ENCODE results near the gene GP1BA.

GP1BA gene

DNA sequence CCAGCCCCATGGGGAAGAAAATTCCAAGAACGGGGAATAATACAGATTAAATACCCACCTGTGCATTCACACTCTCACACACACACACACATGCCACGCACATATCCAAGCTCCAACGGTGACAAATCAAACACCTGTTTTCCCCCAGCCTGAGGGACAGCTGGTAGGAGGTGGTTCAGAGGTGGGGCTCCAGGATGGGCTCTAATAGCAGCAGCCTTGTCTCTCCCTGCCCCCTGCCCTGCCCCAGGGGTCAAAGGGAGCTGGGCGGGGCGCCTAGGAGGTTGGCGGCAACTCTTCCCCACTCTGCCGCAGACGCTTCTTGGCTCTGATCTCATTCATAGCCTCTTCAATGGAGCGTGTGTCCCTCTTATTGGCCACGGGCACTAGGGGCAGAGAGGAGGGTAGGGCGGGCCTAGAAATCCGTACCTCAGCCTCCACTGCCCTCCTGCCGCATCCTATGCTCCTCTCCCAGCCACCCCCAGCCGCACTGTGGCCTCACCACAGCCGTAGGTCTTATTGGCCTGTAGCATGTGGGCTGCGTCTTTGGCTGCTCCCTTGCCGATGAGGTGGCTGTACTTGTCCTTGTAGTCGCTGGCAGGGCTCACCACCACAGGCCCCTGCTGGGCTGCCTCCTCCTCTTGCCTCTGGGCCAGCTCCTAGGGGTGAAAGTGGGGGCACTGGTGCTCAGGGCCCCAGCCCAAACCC is 27.3 kb downstream of the GP1BA start:
- H3K4me3 ChIP-seq (ENCODE audit: low read length) = no peak overlapping the region
- DNase-seq (ENCODE audit: low read depth) = no peak
- no peak overlapping the region for H3K9ac ChIP-seq (ENCODE audit: low read length)
- peaks cover 22% of the 10 kb centered on the region for H3K36me3 ChIP-seq (ENCODE audit: control insufficient read depth, insufficient read depth, low read length, severe bottlenecking)
- H3K4me1 ChIP-seq (ENCODE audit: control insufficient read depth, insufficient read depth, low read length) = no peaks in the 10 kb centered on the region
- no peaks in the 10 kb centered on the region for H3K9me3 ChIP-seq (ENCODE audit: control insufficient read depth, low read length)
- no peaks in the 10 kb centered on the region for H3K27me3 ChIP-seq (replicated peaks; ENCODE audit: control insufficient read depth, insufficient read depth, low read length)

DNA sequence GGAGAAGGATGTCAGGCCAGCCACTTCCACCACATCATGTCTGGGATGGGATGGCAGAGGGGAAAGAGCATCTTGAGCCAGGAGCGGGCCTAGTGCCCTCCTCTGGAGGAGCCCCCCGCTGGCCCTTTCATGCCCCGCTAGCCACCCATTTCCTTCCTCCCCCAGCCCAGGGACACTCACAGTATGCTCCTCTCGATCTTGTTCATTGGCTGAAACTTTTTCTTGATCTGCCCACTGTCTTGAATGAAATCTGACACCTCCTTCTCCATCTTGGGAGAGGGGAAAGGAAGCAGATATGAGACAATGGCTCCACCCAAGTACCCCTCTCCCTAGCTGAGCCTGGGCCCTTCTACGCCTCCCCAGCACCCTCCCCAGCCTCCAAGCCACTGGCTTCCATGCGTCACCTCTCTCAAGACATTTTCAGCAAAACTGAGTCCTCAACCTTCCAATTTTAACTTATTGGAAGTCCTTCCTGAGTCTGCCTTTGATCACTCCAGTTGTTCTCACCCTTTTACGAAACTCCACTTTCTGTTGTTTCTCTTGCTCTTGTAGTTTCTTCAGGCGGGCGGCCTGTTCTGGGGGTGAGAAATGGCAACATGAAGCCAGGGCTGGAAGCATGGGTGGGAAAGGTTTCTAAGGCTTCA is 28.3 kb downstream of the GP1BA start:
- DNase-seq (ENCODE audit: low read depth) = no peak
- Histone ChIP-seq H3K9ac (ENCODE audit: low read length) (no peak overlapping the region), H3K9me3 (ENCODE audit: control insufficient read depth, low read length) (no peaks in the 10 kb centered on the region), H3K4me1 (ENCODE audit: control insufficient read depth, insufficient read depth, low read length) (no peaks in the 10 kb centered on the region), H3K27me3 (replicated peaks; ENCODE audit: control insufficient read depth, insufficient read depth, low read length) (no peaks in the 10 kb centered on the region), H3K4me3 (ENCODE audit: low read length) (no peak overlapping the region), H3K36me3 (ENCODE audit: control insufficient read depth, insufficient read depth, low read length, severe bottlenecking) (peaks cover 23% of the 10 kb centered on the region)

- no peak overlapping the region for H3K9ac ChIP-seq (ENCODE audit: low read length)
These were observed 33.4 kb downstream of the GP1BA start for GRCh38 chr17:4965311-4965986.

DNA sequence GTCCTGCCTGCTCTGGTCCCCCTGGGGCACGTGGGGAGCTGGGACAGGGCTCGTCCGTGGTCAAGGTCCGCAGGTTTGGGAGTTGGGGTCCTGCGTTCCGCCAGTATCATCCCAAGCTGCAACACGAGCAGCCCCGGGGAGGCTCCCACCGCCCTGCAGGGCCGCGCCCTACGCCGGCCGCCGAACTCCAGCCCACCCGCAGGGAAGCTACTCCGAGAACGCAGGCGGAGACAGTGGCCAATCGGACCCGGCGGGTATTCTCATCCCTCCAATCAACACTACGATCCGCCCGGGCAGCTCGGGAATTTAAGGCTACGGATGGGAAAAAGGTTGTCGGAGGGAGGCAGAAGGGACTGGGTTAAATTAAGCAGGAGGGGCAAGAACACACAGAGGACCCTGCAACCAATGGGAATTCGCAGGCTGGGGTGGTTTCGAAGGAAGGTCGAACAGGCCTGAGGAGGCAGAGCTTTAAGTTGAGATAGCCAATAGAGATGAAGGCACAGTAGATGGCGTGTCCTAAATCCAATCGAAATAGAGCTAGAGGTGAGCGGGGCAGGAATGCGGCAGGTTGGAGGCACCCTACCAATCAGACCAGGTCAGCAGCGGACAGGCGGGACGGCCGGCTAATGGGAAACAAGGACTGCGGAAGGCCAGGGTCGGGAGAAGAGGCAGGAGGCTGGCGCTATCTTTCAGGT is 34.9 kb downstream of the GP1BA start:
- Histone ChIP-seq H3K36me3 (ENCODE audit: control insufficient read depth, insufficient read depth, low read length, severe bottlenecking) (peaks cover 15% of the 10 kb centered on the region), H3K4me3 (ENCODE audit: low read length) (peak overlapping the region; percentile 89), H3K9me3 (ENCODE audit: control insufficient read depth, low read length) (no peaks in the 10 kb centered on the region), H3K4me1 (ENCODE audit: control insufficient read depth, insufficient read depth, low read length) (peaks cover 38% of the 10 kb centered on the region), H3K27me3 (replicated peaks; ENCODE audit: control insufficient read depth, insufficient read depth, low read length) (no peaks in the 10 kb centered on the region), H3K9ac (ENCODE audit: low read length) (peak overlapping the region; percentile 100)
- peak; percentile 99 for DNase-seq (ENCODE audit: low read depth)

More at GRCh38 chr17:4965311-4965986, 33.4 kb downstream of the GP1BA start:
- DNase-seq (ENCODE audit: low read depth) = no peak
- Histone ChIP-seq H3K4me3 (ENCODE audit: low read length) (no peak overlapping the region), H3K27me3 (replicated peaks; ENCODE audit: control insufficient read depth, insufficient read depth, low read length) (no peaks in the 10 kb centered on the region), H3K9me3 (ENCODE audit: control insufficient read depth, low read length) (no peaks in the 10 kb centered on the region), H3K4me1 (ENCODE audit: control insufficient read depth, insufficient read depth, low read length) (peaks cover 31% of the 10 kb centered on the region), H3K36me3 (ENCODE audit: control insufficient read depth, insufficient read depth, low read length, severe bottlenecking) (peaks cover 11% of the 10 kb centered on the region)

DNA sequence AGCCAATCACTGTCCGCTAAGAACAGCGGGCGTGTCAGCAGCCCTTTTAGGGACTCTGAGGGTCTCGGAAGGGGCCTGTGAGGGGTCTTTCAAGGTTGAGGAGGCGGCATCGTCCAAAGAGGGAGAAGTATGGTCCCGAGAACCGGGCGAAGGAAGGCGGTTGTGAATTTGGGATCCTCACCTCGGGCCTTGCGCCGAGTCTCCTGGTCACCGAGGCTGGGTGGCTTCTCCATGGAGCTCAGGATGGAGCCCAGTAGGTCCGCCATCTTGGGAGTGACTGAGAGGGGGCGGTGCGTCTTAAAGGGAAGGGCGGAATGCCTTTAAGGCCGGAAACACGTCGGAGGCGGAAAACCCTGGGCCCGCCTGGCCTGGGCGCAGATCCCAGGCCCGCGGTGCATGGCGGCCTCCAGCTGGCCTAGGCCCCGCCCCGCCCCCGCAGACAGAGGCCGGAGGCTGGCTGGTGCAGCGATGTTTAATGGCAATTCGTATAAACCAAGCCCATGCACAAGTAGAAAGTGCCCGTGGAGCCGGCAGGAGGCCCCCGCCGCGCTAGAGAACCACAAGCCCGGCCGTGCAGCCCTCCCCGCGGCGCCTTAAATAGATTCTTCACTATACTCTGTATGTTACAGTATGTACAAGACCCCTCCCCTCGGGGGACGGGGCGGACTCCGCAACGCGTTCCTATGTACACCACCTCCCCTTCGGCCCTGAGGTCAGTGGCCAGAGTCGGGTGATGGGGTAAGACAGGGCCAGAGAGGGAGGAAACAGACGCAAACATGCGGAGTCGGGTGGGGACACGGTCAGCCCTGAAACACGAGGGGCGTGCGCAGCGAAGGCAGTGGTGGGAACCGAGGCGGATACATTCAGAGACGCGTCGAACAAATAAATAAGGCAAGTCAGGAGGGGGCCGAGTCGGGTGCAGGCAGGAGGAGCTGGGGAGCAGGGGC is 35.7 kb downstream of the GP1BA start, which contains the start of gene SPAG7:
SPAG7 (minus strand) TSS at position 279 of the 947 bp plus-strand sequence; CDS start at position 266, 13 bp downstream.
- peaks cover 23% of the 10 kb centered on the region for H3K36me3 ChIP-seq (ENCODE audit: control insufficient read depth, insufficient read depth, low read length, severe bottlenecking)
- no peaks in the 10 kb centered on the region for H3K27me3 ChIP-seq (replicated peaks; ENCODE audit: control insufficient read depth, insufficient read depth, low read length)
- peak; percentile 98 for DNase-seq (ENCODE audit: low read depth)
- peak within 1 kb of the TSS; percentile 89 for H3K4me3 ChIP-seq (ENCODE audit: low read length)
- H3K4me1 ChIP-seq (ENCODE audit: control insufficient read depth, insufficient read depth, low read length) = peaks cover 38% of the 10 kb centered on the region
- H3K9ac ChIP-seq (ENCODE audit: low read length) = peak within 1 kb of the TSS; percentile 100
- no peaks in the 10 kb centered on the region for H3K9me3 ChIP-seq (ENCODE audit: control insufficient read depth, low read length)

DNA sequence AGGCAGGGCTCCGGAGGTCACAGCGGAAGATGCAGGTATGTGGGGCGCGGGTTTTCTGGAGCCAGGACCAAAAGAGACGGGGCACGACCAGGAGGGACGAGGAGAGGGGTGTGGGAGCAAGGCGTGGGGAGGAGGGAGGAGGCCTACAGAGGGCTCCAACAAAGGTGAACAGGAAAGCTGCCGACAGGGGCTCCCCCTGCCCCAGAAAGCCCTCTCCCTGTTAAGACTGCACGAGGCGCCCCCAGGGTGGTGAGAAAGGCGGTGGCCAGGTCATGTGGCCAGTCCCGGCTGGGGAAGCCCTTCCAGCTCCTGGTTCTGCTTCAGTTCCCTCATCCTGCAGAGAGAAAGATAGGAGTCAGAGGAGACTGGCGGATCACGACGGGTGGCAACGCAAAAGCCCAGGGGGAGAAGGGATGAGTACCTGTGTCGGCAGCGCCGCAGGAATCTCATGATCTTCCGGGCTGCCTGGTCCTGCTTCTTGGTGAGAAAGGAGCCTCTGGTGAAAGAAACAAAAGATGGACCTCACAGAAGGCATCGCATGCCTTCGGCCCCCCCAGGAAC is 36.5 kb downstream of the GP1BA start:
- DNase-seq (ENCODE audit: low read depth) = peak; percentile 59
- peaks cover 38% of the 10 kb centered on the region for H3K4me1 ChIP-seq (ENCODE audit: control insufficient read depth, insufficient read depth, low read length)
- H3K36me3 ChIP-seq (ENCODE audit: control insufficient read depth, insufficient read depth, low read length, severe bottlenecking) = peaks cover 27% of the 10 kb centered on the region
- peak overlapping the region; percentile 89 for H3K4me3 ChIP-seq (ENCODE audit: low read length)
- no peaks in the 10 kb centered on the region for H3K9me3 ChIP-seq (ENCODE audit: control insufficient read depth, low read length)
- peak overlapping the region; percentile 100 for H3K9ac ChIP-seq (ENCODE audit: low read length)
- H3K27me3 ChIP-seq (replicated peaks; ENCODE audit: control insufficient read depth, insufficient read depth, low read length) = no peaks in the 10 kb centered on the region

GRCh38 chr17:4969047-4969550 is 37.0 kb downstream of the GP1BA start:
- Histone ChIP-seq H3K9me3 (ENCODE audit: control insufficient read depth, low read length) (no peaks in the 10 kb centered on the region), H3K36me3 (ENCODE audit: control insufficient read depth, insufficient read depth, low read length, severe bottlenecking) (peaks cover 33% of the 10 kb centered on the region), H3K4me1 (ENCODE audit: control insufficient read depth, insufficient read depth, low read length) (peaks cover 38% of the 10 kb centered on the region), H3K4me3 (ENCODE audit: low read length) (peak overlapping the region; percentile 89), H3K9ac (ENCODE audit: low read length) (peak overlapping the region; percentile 100), H3K27me3 (replicated peaks; ENCODE audit: control insufficient read depth, insufficient read depth, low read length) (no peaks in the 10 kb centered on the region)
- DNase-seq (ENCODE audit: low read depth) = peak; percentile 96

DNA sequence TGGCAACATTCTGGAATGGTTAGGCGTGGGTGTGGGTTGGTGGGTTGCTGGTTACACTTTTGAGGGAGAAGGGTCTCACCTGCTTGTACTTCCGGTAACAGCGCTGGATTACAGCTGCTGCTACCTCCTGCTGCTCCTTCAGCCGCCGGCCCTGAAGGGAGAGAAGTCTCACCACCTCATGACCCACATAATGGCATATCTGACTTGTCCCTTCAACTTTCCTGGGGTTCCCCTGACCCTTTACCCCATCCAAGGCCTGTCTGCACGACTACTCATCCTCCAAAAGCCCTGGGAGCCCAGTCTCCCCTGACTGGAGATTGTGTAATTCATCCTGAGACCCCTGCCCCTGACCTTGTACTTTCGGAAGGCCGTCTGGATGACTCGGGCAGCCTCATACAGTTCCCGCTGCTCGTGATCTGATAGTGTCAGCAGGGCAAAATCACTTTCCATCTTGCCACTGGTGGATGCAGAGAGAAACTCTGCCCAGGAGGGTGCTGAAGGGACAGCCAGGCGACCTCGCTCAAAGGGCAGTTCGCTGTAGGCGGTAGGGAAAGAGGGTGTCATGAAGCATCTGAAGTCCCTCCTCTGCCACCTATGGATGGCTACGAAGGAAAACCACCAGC is 37.6 kb downstream of the GP1BA start:
- H3K9me3 ChIP-seq (ENCODE audit: control insufficient read depth, low read length) = no peaks in the 10 kb centered on the region
- peak overlapping the region; percentile 89 for H3K4me3 ChIP-seq (ENCODE audit: low read length)
- H3K9ac ChIP-seq (ENCODE audit: low read length) = peak overlapping the region; percentile 100
- peaks cover 38% of the 10 kb centered on the region for H3K4me1 ChIP-seq (ENCODE audit: control insufficient read depth, insufficient read depth, low read length)
- H3K27me3 ChIP-seq (replicated peaks; ENCODE audit: control insufficient read depth, insufficient read depth, low read length) = no peaks in the 10 kb centered on the region
- peak; percentile 58 for DNase-seq (ENCODE audit: low read depth)
- H3K36me3 ChIP-seq (ENCODE audit: control insufficient read depth, insufficient read depth, low read length, severe bottlenecking) = peaks cover 37% of the 10 kb centered on the region

- Histone ChIP-seq H3K9me3 (ENCODE audit: control insufficient read depth, low read length) (no peaks in the 10 kb centered on the region), H3K36me3 (ENCODE audit: control insufficient read depth, insufficient read depth, low read length, severe bottlenecking) (peaks cover 36% of the 10 kb centered on the region), H3K4me3 (ENCODE audit: low read length) (peak overlapping the region; percentile 89), H3K9ac (ENCODE audit: low read length) (peak overlapping the region; percentile 100), H3K27me3 (replicated peaks; ENCODE audit: control insufficient read depth, insufficient read depth, low read length) (no peaks in the 10 kb centered on the region), H3K4me1 (ENCODE audit: control insufficient read depth, insufficient read depth, low read length) (peaks cover 38% of the 10 kb centered on the region)
- no peak for DNase-seq (ENCODE audit: low read depth)
These were observed 38.2 kb downstream of the GP1BA start for GRCh38 chr17:4970273-4970672.
